Activated naive CD4-positive, alpha-beta T cell treated with anti-CD3 and anti-CD28 coated beads for 36 hours (primary cell): Measurements from ENCODE around the gene PPP1R13B. TPM values are rescaled to one million over a fixed set of nuclear protein-coding genes. Genes with fewer than 3 reads are reported as not detected.

Experiments used
- CTCF ChIA-PET: fragments of 350-600 bp; sonication (Branson Sonifier 250); formaldehyde crosslinking; loops from one replicate; lab custom pipeline; 2021; ENCODE audit warnings: antibody characterized with exemption; lab: Charles Lee
- DNase-seq: peaks from one replicate; pipeline ENCODE4 v3.0.0-alpha.2; 2020
- H3K27ac Mint-ChIP-seq: one replicate; pipeline ENCODE4 v1.8.0; 2021; ENCODE audit warnings: mild to moderate bottlenecking, mixed read lengths
- H3K27me3 Mint-ChIP-seq: one replicate; pipeline ENCODE4 v1.8.0; 2021; ENCODE audit warnings: low read depth, mixed read lengths
- H3K36me3 Mint-ChIP-seq: one replicate; pipeline ENCODE4 v1.8.0; 2021; ENCODE audit warnings: low read depth, mixed read lengths
- H3K4me1 Mint-ChIP-seq: one replicate; pipeline ENCODE4 v1.8.0; 2021; ENCODE audit warnings: low read depth, mixed read lengths
- H3K4me3 Mint-ChIP-seq: one replicate; pipeline ENCODE4 v1.8.0; 2021; ENCODE audit warnings: mild to moderate bottlenecking, moderate library complexity, mixed read lengths
- H3K9me3 Mint-ChIP-seq: one replicate; pipeline ENCODE4 v1.8.0; 2021; ENCODE audit warnings: mixed read lengths
- intact Hi-C: fragments of 100-400 bp; cut with micrococcal nuclease; formaldehyde crosslinking; loops from one replicate; pipeline ENCODE4 v1.15.1; 2023
- total RNA-seq, 2 experiments: library from RNA; stranded (reverse); gene quantifications; one replicate each; pipeline ENCODE4 v1.2.3, GENCODE V29; 2021

The PPP1R13B gene
- total RNA-seq, 2 experiments from 2014 or later, result 8.0 to 8.6 TPM

DNA sequence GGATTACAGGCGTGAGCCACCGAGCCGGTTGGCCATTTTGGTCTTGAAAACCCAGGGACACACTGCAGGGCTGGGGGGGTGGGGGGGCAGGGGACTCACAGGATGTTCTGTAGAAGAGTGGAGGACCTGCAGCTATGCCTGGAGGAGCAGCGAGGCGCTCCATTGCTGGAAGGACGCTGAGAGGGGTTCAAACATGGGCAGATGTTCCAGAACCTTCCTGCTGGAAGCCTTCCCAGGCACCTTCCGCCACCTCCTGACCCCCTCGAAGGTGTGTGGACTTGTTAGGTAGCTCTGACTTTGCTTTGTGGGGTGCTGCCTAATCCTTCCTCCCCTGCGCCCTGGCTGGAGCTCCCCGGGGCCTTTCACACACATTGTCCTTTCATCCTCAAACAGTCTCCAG lies 19.6 kb upstream of the PPP1R13B start:
- Mint-ChIP-seq H3K9me3 (no peaks in the 10 kb centered on the region), H3K27ac (no peak overlapping the region), H3K27me3 (no peaks in the 10 kb centered on the region), H3K4me3 (no peak overlapping the region), H3K36me3 (no peaks in the 10 kb centered on the region), H3K4me1 (no peaks in the 10 kb centered on the region)
- intact Hi-C loops, result no loop called here
- CTCF ChIA-PET, result interaction anchor here (1.1 kb wide), 1 partner anchor 407 kb away, joined by 4 read pairs; no protein-coding TSS in a partner anchor
- DNase-seq, result no peak

DNA sequence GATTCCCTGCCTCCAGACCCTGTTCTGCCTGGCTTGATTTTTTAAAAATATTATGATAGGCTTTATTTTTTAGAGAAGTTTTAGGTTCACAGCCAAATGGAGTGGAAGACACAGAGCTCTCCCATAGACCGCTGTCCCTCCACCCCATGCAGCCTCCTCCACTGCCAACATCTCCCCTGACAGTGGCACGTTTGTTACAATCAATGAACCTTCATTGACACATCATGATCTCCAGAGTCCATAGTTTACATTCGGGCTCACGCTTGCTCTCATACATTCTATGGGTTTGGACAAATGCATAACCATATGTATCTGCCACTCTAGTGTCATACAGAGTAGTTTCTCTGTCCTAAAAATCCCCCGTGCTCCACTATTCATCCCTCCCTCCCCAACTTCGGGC lies 15.9 kb upstream of the PPP1R13B start:
- intact Hi-C loops, result no loop called here
- Mint-ChIP-seq H3K9me3 (no peaks in the 10 kb centered on the region), H3K4me3 (no peak overlapping the region), H3K36me3 (no peaks in the 10 kb centered on the region), H3K27me3 (no peaks in the 10 kb centered on the region), H3K27ac (no peak overlapping the region), H3K4me1 (no peaks in the 10 kb centered on the region)
- no peak for DNase-seq
- CTCF ChIA-PET, result no interaction called here

DNA sequence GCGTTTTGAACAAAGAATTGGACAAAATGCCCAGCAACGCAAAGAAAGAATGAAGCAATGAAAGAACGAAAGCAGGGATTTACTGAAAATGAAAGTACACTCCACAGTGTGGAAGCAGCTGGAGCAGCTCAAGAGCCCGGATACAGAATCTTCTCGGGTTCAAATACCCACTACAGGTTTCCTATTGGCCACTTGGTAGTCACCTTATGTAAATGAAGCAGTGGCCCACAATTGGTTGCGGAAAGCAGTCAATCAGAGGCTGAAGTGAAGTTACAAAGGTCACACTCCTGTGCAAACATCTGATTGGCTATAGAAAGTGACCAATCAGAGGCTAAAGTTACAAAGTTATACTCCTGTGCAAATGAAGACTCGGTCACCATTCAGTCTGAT lies 15.0 kb upstream of the PPP1R13B start:
- Mint-ChIP-seq H3K9me3 (no peaks in the 10 kb centered on the region), H3K27ac (no peak overlapping the region), H3K4me3 (no peak overlapping the region), H3K36me3 (no peaks in the 10 kb centered on the region), H3K4me1 (no peaks in the 10 kb centered on the region), H3K27me3 (no peaks in the 10 kb centered on the region)
- intact Hi-C loops, result no loop called here
- no peak for DNase-seq
- CTCF ChIA-PET, result no interaction called here

DNA sequence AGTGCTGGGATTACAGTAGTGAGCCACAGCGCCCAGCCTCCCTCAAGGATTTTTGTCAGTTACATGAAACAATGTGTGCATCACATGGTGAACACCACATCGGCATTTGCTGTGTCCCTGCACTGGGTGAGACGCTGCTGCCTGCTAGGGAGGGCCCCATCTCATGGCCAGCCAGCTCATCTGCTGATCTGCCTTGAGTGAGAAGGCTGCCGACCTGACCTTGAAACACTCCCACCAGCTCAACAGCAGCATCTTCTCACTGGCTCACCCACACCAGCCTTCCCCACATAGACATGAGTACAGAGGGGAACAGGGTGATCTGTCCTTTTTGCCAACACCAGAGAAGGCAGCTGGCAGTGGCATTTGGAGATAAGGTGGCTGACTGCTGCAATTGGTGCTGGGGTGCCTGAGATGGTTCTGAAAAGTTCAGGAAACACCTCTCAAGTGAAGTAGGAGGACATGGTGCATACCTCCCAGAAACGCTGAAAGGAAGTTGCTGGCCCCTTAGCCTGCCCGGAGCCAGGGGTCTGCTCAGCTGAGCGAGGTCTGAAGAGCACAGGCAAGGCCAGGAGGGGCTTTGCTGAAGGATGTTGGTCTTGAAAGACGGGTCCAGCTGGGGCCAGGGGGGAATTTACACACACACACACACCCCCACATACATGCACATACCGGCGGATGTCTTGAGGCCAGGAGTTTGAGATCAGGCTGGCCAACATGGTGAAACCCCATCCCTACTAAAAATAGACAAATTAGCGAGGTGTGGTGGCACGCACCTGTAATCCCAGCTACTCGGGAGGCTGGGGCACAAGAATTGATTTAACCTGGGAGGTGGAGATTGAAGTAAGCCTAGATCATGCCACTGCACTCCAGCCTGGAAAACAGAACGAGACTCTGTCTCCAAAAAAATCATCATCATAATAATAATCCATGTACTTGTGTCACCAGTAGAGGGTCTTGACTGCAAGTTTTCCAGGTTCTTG lies 14.3 kb upstream of the PPP1R13B start:
- no peaks in the 10 kb centered on the region for H3K36me3 Mint-ChIP-seq
- no peak for DNase-seq
- H3K27me3 Mint-ChIP-seq, result no peaks in the 10 kb centered on the region
- CTCF ChIA-PET, result interaction anchor here (1.0 kb wide), 1 partner anchor 117 kb away, joined by 3 read pairs; no protein-coding TSS in a partner anchor
- H3K4me1 Mint-ChIP-seq, result no peaks in the 10 kb centered on the region
- H3K27ac Mint-ChIP-seq, result no peak overlapping the region
- no peaks in the 10 kb centered on the region for H3K9me3 Mint-ChIP-seq
- intact Hi-C loops, result no loop called here
- H3K4me3 Mint-ChIP-seq, result no peak overlapping the region

DNA sequence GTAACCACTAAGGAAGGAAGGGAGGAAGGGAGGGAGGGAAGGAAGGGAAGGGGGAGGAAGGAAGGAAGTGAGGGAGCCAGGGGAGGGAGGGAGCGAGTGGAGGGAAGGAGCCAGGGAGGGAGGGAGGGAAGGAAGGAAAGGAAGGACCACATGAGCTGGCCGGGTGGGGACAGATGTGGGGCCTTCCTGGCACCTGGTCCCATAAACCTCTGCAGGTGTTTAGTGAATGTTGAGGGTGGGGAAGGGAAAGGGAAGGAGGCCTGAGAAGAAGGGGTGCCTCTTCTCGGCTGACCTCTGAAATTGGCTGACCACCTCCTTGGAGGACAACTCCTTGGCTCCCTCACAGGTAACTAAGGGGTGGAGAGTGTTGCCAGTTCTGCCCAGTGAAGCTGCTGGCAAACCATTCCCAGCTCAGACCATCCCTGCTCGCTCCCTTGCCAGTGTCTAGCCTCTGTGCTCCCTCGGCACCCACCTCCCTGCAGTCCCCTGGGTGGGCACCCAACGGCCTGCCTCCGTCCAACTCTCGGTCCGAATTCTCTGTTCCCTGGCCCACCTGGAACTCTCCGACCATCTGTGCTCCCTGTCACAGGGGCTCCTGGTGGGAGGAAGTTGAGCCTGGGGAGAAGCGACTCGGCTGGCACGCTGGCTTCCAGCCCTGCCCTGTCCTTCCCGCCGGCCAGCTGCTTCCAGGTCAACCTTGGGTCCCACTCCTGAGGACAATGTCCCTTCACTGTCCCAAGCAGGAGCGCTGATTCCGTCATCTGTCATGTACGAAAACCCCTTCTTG lies 12.2 kb upstream of the PPP1R13B start:
- Mint-ChIP-seq H3K27me3 (no peaks in the 10 kb centered on the region), H3K4me1 (peaks cover 5% of the 10 kb centered on the region), H3K27ac (no peak overlapping the region), H3K9me3 (no peaks in the 10 kb centered on the region), H3K36me3 (no peaks in the 10 kb centered on the region), H3K4me3 (no peak overlapping the region)
- CTCF ChIA-PET, result interaction anchor here (1.1 kb wide), 1 partner anchor 37 kb away, joined by 3 read pairs; no protein-coding TSS in a partner anchor
- DNase-seq, result no peak
- intact Hi-C loops, result no loop called here

DNA sequence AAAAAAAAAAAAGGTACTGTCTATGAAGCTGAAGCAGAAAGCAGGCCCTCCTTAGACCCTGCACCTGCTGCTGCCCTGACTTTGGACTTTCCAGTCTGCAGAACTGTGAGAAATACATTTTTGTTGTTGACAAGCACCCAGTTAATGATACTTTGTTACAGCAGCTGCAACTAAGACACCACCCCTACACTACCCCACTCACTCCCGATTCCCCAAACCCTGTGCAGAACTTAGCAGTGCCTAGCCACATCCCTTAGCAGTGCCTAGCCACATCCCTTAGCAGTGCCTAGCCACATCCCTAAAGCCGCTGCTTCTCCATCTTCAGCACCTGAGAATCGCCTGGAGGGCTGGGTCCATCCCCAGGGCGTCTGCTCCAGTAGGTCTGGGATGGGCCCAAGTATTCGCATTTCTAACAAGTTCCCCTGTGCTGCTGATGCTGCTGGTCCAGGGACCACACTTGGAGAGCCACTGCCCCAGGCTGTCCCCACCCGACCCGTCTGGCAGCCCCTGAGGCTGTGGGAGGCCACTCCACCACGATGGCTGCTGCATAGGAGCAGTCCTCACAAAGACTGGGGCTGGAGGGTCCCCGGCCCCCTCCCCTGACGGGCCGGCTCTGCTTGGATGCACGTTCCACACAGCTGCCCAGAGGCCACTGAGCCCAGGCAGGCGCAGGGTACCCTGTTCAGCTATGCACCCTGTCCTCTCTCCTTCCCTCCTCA lies 10.8 kb upstream of the PPP1R13B start:
- H3K27me3 Mint-ChIP-seq, result no peaks in the 10 kb centered on the region
- intact Hi-C loops, result no loop called here
- H3K4me3 Mint-ChIP-seq, result no peak overlapping the region
- no peaks in the 10 kb centered on the region for H3K9me3 Mint-ChIP-seq
- no peaks in the 10 kb centered on the region for H3K36me3 Mint-ChIP-seq
- no peak overlapping the region for H3K27ac Mint-ChIP-seq
- CTCF ChIA-PET, result interaction anchor here (0.6 kb wide), 1 partner anchor 8 kb away, joined by 3 read pairs; no protein-coding TSS in a partner anchor
- no peak for DNase-seq
- H3K4me1 Mint-ChIP-seq, result peaks cover 7% of the 10 kb centered on the region

DNA sequence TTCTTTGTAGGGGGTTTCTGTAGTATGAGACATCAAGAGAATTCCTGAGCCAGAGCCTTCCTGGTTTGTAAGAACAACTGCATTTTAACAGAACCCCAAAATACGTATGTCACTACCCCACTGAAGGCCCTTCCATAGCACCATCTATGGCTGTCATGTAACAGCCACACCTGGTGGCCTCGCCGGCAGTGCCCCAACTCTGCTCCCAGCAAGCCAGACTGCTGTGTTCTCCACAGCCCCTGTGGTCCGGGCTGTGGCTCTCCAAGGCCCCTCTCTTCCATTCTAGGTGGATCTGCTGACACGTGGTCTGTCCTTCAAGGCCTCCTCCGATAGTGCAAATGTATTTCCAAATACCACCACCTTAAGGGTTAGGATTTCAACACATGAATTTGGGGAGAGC lies 9.9 kb upstream of the PPP1R13B start:
- Mint-ChIP-seq H3K27ac (no peak overlapping the region), H3K36me3 (no peaks in the 10 kb centered on the region), H3K9me3 (no peaks in the 10 kb centered on the region), H3K4me3 (no peak overlapping the region), H3K27me3 (no peaks in the 10 kb centered on the region), H3K4me1 (peaks cover 7% of the 10 kb centered on the region)
- no peak for DNase-seq
- intact Hi-C loops, result no loop called here
- CTCF ChIA-PET, result interaction anchor here (0.6 kb wide), 1 partner anchor 9 kb away, joined by 3 read pairs; no protein-coding TSS in a partner anchor

DNA sequence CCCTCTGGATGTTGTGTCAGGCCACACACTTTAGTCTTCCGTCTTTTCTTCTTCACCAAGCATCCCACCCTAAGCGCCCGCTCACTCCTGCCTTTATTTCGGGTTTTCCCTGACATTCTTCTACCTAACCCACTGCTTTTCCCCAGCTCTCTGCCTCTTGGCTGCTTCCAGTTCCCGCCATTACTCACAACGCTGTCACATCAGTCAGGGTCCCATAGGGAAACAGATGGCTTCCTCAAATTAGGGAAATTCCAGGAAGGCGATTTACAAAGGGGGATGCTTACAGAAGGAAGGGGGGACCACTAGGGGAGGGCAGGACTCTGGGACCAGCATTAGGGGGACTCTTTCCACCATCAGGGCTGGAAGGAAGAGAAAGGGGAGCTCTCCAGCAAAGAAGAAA lies 9.2 kb upstream of the PPP1R13B start:
- intact Hi-C loops, result no loop called here
- Mint-ChIP-seq H3K4me3 (no peak overlapping the region), H3K4me1 (peaks cover 7% of the 10 kb centered on the region), H3K36me3 (no peaks in the 10 kb centered on the region), H3K9me3 (no peaks in the 10 kb centered on the region), H3K27ac (no peak overlapping the region), H3K27me3 (no peaks in the 10 kb centered on the region)
- CTCF ChIA-PET, result interaction anchor here (0.6 kb wide), 1 partner anchor 43 kb away, joined by 3 read pairs; no protein-coding TSS in a partner anchor
- DNase-seq, result no peak

DNA sequence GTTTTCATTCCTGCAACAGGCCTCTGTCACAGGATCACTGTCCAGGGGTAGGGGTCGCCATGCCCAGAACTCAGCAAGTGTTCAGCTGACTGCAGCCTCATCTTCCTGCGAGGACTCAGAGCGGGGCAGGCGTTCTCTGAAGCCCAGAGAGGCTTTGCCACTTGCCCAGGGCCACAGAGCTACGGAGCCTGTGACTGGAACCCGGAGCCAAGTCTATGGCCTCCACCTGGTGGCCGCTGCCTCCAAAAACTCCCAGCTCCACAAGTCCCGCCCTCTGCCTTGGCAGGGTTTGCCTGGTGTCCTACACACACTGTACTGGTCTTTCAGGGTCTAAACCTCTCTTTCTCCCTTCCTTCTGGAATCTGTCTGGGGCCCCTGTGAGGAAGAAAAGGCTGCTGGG lies 8.7 kb upstream of the PPP1R13B start:
- CTCF ChIA-PET, result interaction anchor here (0.6 to 0.8 kb wide), 3 partner anchors 19 to 97 kb away, joined by 3 read pairs; no protein-coding TSS in a partner anchor

DNA sequence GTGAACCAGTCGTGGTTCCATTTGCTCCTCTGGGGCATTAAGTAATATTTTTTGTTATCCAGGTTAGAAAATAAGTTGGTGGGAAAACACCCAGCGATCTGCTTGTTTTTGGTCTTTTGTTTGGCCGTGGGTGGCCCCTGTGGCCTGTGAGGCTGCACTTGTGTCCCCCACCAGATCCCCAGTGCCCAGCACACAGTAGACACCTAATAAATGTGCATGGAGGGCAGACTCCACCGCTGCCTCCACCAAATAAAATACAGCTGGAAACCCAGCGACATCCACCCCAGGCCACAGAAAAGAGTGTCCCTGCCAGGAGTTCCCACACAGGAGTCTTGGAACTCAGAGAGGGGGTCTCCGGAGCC lies 8.3 kb upstream of the PPP1R13B start:
- intact Hi-C loops, result no loop called here
- Mint-ChIP-seq H3K4me3 (no peak overlapping the region), H3K36me3 (no peaks in the 10 kb centered on the region), H3K4me1 (peaks cover 7% of the 10 kb centered on the region), H3K27ac (no peak overlapping the region), H3K9me3 (no peaks in the 10 kb centered on the region), H3K27me3 (no peaks in the 10 kb centered on the region)
- CTCF ChIA-PET, result interaction anchor here (0.6 to 0.8 kb wide), 2 partner anchors 19 to 97 kb away, joined by 3 read pairs; no protein-coding TSS in a partner anchor
- DNase-seq, result no peak

More for the DNA sequence above, 8.7 kb upstream of the PPP1R13B start:
- no peaks in the 10 kb centered on the region for H3K9me3 Mint-ChIP-seq
- no peak for DNase-seq
- no peaks in the 10 kb centered on the region for H3K27me3 Mint-ChIP-seq
- no peak overlapping the region for H3K27ac Mint-ChIP-seq
- no peak overlapping the region for H3K4me3 Mint-ChIP-seq
- H3K4me1 Mint-ChIP-seq, result peaks cover 7% of the 10 kb centered on the region
- no peaks in the 10 kb centered on the region for H3K36me3 Mint-ChIP-seq
- intact Hi-C loops, result no loop called here

DNA sequence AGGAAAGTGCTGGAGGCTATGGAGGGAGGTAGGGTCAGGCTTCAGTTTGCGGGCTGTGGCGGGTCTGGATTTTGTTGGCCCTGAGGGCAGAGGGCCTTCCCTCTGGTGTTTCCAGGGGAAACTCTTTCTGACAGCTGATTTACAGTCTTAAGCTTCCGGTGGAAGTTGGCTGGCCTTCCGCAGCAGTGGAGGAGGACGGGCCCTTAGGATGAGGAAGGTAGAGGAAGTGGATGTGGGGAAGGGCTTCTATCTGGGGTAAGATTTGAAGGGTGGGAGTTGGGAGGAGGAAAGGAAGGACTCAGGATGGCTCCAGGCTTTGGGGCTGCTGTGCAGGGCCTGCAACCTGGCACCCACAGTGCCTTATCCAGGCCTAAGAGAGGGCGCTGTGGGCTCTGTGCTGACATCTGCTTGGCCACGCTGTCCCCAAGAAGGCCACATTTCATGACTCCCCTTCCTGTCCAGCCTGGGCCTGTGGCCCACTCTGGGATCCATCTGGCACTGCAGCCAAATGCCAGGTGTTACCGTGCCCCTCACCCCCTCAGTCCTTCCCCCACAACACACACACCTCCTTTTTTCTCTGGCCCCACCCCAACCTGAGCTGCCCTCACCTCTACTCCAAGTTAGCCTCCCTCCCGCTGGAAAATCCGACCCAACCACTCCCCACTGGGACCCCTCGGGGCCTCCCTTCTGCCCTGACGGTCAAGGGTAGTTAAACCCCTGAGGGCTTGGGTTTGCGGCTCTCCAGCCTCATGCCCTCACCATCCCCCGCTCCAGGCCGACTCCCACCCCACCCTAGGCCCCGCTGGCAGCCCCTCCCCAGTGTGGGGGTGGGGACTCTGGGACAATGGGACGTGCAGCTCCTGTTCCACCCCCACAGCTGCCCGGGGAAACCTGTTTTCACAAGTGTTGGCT lies 7.7 kb upstream of the PPP1R13B start:
- intact Hi-C loops, result no loop called here
- no peaks in the 10 kb centered on the region for H3K36me3 Mint-ChIP-seq
- CTCF ChIA-PET, result interaction anchor here (0.7 to 0.8 kb wide), 2 partner anchors 46 to 96 kb away, joined by 3 read pairs; no protein-coding TSS in a partner anchor
- no peaks in the 10 kb centered on the region for H3K27me3 Mint-ChIP-seq
- H3K4me1 Mint-ChIP-seq, result peaks cover 7% of the 10 kb centered on the region
- DNase-seq, result no peak
- H3K4me3 Mint-ChIP-seq, result no peak overlapping the region
- no peaks in the 10 kb centered on the region for H3K9me3 Mint-ChIP-seq
- H3K27ac Mint-ChIP-seq, result no peak overlapping the region
